Measurements from ENCODE around the gene CPEB1.

Gene CPEB1

DNA sequence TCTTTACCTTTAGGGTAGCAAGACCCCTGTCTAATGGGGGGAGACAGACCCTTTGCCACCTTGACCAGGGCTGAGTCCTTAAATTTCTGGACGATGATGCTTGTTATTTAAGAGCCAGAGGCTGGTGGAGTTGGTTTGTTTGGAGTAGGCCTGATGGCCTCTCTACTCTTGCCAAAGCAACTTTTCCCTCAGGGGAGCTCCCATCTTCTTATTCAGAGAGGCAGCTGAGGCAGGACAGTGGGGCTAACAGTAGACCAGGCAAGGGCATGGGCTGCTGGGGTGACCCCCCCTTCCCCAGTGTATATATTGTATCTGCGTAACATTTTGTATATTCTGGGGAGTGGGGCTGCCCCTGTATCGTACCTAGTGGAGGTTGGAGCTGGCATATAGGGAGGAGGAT is 117.2 kb downstream of the CPEB1 start:
- TF ChIP-seq TEAD4 (IDR thresholded peaks at IDR 0.05): no peak
- no peak for TF ChIP-seq YY1 (IDR thresholded peaks at IDR 0.05; ENCODE audit: low read depth)
- no peak for TF ChIP-seq NFIC (IDR thresholded peaks at IDR 0.05)
- TF ChIP-seq RAD21 (IDR thresholded peaks at IDR 0.05; ENCODE audit: low read depth): no peak
- no peak for TF ChIP-seq CREB1 (IDR thresholded peaks at IDR 0.05; ENCODE audit: low read depth)
- TF ChIP-seq, protein P1, sequence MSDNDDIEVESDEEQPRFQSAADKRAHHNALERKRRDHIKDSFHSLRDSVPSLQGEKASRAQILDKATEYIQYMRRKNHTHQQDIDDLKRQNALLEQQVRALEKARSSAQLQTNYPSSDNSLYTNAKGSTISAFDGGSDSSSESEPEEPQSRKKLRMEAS (IDR thresholded peaks at IDR 0.05): no peak
- TF ChIP-seq TCF12 (IDR thresholded peaks at IDR 0.05; ENCODE audit: low read depth): no peak
- no peak for TF ChIP-seq EGR1 (IDR thresholded peaks at IDR 0.05)
- TF ChIP-seq FOXM1 (IDR thresholded peaks at IDR 0.05; ENCODE audit: borderline replicate concordance, low read depth): no peak
- TF ChIP-seq ZBTB7A (IDR thresholded peaks at IDR 0.05; ENCODE audit: low read depth): no peak
- no peak for TF ChIP-seq CEBPB (IDR thresholded peaks at IDR 0.05)
- TF ChIP-seq USF1 (IDR thresholded peaks at IDR 0.05): no peak
- TF ChIP-seq, protein P2, sequence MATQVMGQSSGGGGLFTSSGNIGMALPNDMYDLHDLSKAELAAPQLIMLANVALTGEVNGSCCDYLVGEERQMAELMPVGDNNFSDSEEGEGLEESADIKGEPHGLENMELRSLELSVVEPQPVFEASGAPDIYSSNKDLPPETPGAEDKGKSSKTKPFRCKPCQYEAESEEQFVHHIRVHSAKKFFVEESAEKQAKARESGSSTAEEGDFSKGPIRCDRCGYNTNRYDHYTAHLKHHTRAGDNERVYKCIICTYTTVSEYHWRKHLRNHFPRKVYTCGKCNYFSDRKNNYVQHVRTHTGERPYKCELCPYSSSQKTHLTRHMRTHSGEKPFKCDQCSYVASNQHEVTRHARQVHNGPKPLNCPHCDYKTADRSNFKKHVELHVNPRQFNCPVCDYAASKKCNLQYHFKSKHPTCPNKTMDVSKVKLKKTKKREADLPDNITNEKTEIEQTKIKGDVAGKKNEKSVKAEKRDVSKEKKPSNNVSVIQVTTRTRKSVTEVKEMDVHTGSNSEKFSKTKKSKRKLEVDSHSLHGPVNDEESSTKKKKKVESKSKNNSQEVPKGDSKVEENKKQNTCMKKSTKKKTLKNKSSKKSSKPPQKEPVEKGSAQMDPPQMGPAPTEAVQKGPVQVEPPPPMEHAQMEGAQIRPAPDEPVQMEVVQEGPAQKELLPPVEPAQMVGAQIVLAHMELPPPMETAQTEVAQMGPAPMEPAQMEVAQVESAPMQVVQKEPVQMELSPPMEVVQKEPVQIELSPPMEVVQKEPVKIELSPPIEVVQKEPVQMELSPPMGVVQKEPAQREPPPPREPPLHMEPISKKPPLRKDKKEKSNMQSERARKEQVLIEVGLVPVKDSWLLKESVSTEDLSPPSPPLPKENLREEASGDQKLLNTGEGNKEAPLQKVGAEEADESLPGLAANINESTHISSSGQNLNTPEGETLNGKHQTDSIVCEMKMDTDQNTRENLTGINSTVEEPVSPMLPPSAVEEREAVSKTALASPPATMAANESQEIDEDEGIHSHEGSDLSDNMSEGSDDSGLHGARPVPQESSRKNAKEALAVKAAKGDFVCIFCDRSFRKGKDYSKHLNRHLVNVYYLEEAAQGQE (IDR thresholded peaks at IDR 0.05; ENCODE audit: low read depth): no peak

DNA sequence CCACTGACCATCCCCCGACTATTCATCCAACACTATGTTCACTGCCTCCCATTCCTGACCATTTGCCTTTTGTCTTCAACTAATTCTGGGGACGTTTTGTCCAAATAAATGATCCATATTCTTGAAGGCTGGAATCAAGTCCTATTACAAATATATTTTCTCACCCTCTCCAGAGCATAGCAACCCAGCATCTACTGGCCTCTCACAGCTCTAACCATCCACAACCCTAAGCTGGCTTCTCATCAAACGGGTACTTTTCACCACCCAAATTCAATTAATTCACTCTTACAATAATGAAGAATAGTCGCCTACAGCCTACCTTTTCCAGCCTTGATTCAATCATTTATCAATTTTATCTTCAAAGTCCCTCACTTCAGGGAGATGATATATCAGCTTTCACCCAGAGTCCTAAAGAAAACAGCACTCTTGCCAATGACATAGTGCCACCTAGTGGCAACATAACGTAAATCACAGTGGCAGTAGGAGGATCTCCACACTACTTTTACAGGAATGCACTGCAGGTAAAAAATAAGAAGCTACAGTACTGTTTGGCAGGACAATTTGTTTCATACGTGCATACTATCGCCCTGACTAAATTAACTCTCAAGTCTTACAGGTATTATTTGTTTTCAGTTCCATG is 144.3 kb downstream of the CPEB1 start:
- TF ChIP-seq RAD21 (IDR thresholded peaks at IDR 0.05; ENCODE audit: low read depth): peak; percentile 33
